ENCODE measurements around the gene LMF1.
"Not testable (repeated sequence)": the region's sequence is repeated elsewhere in the genome, so short reads cannot be mapped to it uniquely, and the experiment has no call there.

LMF1 gene

DNA sequence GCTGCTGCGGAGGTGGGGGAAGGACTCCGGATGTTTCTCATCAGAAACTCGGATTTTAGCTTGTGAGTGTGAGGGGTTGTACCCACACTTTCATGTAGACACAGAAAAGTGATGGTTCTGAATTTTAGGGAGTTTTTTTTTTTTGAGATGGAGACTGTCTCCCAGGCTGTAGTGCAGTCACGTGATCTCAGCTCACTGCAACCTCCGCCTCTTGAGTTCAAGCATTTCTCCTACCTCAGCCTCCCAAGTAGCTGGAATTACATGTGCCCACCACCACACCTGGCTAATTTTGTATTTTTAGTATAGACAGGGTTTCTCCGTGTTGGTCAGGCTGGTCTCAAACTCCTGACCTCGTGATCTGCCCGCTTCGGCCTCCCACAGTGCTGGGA, 147.9 kb downstream of the LMF1 start:
- DNase-seq = no peak

DNA sequence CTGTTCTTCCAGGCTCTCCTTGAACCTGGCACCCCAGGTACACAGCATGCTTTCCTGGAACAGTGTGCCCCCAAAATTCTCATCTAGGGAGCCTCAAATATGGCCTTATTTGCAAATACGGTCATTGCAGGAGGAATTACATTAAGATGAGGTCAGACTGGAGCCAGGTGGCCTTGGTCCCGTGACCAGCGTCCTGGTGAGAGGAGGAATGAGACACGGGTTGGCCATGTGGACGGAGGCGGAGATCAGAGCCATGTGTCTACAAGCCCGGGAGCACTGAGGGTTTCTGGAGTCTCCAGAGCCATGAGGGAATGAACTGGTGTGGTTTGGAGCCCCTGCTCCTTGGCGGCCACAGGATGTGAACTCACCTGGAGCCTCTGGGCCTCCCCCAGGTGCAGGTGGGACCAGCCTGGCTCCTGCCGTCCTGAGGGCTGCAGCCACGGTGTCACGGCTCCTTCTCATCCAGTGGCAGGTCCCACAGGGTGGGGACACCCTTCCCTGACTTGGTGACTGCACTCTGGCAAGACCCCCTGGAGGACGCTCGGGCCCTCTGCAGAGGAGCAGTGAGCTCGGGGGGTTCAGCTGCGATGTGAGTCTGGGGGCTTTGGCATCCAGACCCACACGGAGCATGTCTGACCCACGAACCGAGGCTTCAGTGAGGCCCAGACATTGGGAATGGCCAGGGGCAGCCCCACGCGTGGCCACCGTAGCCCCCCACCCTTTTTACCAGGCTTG, 148.4 kb downstream of the LMF1 start:
- DNase-seq = no peak

DNA sequence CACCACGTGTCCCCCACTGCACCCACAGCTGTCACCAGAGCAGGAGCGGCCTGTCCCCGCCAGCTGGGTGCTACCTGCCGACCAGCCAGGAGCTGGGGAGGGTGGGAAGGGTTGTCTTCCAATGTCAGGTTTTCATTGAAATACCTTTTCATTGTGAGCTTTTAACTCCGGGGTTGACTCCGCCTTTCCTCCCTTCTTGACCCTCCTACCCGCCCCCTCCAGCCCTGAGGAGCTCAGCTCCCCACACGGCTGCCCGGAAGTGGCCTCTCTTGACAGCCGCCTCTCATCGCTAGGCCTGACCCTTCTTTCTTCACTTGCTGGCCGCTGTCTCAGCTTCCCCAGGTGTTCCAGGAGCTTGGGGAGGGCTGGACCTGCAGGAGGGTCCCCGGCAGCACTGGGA, 149.0 kb downstream of the LMF1 start:
- no peak for DNase-seq

DNA sequence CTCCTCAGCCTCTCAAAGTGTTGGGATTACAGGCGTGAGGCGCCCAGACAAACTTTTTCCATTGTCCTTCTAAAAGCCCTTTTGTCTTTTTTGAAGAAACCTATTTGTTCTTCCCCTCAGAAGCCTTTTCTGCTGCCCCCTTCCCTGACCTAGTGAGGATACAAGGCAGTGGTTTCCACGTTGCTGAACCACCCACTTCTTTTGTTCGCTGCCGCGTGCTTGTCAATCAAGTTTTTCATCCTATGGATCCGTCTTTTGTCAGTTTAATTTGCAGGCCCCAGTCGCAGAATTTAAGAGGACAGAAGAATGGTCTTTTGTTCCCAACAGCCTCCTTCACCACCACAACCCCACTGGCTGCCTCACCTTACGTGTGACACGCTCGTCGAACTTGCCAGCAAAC, 150.0 kb downstream of the LMF1 start:
- DNase-seq = no peak

DNA sequence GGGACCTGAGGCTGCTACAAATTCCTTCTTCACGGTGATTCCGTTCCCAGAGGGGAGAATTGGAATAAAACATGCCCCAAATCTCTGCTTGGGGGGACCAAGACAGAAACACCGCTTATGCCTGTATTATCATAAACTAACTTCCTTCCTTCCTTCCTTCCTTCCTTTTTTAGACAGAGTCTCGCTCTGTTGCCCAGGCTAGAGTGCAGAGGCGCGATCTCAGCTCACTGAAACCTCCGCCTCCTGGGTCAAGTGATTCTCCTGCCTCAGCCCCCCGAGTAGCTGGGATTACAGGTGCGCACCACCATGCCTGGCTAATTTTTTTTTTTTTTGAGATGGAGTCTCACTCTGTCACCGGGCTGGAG, 150.8 kb downstream of the LMF1 start:
- not testable (repeated sequence) for DNase-seq

DNA sequence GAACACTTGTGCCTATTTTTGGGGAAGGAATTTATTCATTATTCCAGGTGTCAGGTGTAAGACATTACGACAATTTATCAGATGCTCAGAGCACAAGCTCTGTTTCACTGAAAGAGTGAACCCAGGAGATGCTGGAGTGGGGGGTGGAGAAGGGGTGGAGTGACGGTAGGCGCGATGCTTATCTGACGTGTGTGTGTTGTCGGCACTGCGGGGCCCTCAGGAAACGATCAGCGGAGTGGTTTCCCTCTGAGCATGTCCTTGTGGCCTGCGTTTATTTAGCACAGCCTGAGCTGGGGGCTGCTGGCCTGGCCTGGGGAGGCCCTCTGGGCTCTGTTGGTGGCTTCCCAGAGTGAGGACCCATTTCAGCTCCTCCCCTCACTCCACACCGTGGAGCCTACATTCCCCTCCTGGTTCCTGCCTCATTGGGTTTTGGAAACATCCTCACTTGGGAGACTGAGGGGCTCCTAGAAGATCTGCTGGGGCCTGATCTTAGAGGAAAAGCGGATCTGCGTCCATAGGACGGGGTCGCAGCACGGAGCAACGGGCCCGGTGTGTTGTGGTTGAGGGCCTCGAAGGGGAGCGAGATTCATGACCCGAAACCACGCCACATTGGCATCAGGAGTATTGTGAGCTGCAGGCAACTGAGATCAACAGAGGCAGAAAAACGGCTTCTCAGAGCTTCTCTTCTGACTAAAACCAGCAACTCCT, 151.3 kb downstream of the LMF1 start:
- DNase-seq = no peak

DNA sequence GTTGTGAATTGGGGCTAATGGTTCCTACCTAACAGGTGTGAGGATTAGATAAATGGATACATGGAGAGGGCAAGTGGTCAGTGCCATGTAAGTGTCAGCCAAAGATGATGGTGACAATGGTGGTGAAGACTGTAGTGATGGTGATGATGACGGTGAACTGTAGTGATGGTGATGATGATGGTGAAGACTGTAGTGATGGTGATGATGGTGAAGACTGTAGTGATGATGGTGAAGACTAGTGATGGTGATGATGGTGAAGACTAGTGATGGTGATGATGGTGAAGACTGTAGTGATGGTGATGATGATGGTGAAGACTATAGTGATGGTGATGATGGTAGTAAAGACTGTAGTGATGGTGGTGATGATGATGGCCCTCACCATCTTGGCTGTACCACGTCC, 152.2 kb downstream of the LMF1 start:
- no peak for DNase-seq

DNA sequence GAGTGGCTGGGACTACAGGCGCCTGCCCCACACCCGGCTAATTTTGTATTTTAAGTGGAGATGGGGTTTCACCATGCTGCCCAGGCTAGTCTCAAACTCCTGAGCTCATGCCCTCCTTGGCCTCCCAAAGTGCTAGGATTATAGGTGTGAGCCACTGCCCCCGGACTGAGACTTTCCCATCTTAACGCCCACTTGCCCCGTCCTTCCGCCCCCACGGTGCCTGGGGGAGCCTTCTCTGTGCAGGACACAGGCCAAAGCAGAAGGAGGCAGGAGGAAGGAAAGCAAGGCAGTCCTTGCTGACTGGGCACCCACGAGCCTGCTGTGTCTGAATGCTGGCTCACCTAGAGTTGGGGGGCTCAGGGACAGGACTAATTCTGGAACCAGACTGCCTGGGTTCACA, 152.7 kb downstream of the LMF1 start:
- no peak for DNase-seq

DNA sequence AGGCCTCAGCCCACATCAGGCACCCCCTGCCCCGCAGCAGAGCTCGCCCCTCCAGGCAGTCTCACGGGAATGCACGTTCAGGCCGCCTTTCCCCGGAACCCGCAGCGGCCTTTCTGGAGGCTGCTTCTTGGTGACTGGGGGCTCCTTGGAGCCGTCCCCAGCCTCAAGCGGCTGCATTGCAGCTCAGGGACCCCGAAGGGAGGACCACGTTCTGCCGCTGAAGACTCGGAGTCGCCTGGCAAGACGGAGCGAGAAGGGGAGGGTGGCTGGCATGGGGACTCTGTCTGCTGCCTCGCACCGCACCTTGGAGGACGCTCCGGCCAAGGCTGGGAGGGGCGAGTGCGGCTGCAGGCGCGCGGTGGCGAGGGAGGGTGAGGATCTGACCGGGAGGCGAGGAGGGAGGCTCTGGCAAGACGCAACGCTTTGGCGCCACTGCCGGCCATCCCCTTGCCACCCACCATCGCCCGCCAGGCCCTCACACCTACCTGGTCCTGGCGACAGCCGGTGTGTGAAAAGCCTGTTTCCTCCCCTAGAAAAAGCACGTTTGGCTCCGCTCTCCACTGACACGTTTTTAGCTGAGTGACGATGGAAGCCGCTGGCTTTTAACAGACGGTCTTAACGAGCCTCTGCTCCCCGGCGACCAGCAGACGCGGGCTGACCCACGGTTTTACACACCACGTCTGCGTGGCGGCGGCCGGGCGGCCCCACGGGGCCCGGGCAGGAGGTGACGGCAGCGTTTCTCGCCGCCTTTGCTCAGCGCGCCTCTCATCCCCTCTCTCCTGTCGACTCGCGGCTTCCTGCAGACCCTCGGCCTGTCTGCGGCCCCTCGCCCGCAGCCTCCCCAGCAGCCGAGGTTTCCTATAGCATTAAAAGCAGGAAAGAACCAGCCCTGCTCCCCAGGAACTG, 153.5 kb downstream of the LMF1 start:
- DNase-seq = no peak

DNA sequence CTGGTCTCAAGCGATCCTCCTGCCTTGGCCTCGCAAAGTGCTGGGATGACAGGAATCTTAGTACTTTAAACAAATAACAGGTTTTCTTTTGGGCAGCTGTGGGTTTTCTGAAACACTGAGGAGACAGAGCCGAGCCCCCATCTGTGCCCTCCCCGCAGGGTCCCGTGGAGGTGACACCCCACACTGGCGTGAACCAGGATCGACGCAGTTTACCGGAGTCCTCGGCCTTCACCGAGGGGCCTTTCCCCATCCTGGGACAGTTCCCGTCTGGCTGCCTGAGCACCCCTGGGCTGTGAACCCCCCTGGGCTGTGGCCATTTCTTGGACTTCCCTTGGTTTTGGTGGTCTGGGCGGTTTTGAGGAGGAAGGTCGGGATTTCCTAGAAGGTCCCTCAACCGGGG, 154.9 kb downstream of the LMF1 start:
- no peak for DNase-seq

DNA sequence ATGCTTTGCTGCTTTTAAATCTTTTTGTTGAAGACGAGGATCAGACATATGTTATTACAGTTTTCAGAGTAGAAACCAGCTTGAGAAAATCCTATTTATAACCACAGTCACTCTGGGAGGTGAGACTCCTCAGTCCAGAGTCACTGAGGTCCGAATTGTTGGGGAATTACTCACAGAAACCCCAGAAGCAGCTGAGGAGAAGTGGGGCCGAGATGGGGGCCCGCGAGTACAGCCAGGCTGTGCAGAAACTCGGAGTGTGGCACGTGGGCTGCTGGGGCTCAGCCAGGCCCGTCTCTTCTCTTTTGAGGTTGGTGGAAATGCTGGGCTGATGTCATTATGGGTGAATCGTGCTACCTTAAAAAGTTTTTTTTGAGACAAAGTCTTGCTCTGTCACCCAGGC, 155.8 kb downstream of the LMF1 start:
- DNase-seq = no peak

DNA sequence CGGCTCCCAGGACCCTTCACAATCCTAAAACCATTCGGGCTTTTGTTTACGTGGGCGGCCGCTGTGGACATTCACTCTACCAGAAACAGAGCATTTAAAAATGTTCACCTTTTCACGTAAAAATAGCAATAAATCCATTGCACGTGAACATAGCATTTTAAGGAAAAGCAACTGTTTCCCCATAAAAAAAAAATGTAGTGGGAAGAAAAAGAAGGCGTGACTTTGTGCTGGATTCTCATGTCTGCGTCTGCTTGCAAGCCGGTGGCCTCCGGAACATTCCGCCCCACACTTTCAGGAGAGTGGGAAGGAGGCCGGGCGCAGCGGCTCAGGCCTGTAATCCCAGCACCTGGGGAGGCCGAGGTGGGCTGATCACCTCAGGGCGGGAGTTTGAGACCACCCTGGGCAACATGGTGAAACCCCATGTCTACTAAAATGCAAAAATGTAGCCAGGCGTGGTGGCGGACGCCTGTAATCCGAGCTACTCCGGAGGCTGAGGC, 156.8 kb downstream of the LMF1 start:
- no peak for DNase-seq

DNA sequence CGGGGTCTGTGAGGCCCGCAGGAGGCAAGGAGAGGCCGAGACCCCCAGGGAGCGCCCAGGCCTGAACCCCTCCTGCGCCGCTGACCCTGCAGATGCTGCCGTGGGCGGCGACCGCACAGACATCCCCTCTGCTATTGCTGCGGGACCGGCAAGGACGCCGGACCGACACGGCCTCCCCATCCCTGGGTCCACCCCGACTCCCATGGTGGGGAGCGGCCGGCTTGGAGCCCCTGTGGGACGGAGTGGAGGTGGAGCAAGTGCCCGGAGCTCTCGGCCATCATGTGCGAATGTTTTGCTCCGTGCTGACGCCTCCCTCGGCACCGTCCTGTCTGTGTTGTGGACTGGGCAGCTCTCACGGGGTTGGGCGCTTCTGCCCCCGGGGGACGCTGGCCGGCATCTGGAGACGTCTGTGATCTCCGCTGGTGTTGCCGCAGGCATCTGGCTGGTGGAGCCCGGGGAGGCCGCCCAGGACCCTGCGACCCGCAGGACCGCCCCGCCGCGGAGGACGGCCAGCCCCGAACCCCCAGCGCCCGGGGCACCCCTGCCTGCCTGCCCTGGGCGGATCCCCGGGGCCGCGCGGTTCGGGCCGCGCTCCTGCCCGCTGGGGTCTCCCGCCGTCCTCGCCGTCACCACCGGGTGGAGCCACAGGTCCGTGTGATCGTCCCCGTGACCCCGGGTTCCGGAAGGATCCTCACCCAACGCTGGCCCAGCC, 157.4 kb downstream of the LMF1 start:
- peak; percentile 70 for DNase-seq

DNA sequence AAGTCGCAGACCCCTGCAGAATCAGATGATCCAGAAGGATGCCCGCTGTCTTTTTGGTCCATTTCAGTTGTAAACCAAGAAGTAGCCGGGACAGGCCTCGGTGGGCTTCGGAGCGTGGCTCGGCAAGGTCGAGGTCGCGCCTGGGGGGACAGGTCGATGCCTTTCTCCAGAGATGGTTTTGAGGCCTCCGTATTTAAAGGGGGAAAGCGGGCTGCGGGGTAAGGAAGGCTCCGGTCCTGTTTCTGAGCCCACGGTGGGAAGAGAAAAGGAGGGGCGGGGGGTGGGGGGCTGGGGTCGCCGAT, 162.7 kb downstream of the LMF1 start:
- DNase-seq = no peak

DNA sequence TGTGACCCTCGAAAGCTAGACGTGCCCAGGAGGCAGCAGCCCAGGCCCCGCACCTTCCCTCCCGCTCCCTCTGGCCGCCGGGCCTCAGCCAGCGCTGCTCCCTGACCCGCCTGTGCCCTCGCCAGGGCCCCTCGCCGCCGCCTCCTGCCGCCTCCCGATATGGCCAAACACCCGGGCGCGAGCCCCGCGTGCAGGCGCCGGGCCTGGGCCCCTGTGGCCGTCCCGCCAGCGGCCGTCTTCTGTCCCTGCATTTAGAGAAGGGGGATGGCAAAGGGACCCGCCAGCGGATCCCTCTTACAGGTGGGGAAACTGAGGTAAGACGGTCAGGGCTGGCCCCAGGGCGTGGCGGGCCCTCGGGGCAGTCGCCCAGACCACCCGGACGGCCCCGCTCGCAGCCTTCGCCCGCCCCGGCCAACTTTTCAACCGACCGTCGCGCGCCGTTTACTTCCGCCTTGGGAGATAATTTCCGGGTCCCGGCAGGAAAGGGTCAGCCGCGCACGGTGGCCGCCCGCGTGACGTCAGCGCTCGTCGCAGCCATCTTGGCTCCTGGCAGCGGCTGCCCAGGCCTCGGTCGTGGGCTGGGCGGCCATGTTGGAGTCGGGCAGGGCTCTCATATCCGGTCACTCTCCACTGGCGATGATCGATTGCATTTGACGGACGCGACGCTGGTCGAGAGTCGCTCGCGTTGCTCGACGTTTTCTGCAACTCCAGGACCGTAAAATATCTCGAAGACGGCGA, 163.3 kb downstream of the LMF1 start:
- peak; percentile 95 for DNase-seq

DNA sequence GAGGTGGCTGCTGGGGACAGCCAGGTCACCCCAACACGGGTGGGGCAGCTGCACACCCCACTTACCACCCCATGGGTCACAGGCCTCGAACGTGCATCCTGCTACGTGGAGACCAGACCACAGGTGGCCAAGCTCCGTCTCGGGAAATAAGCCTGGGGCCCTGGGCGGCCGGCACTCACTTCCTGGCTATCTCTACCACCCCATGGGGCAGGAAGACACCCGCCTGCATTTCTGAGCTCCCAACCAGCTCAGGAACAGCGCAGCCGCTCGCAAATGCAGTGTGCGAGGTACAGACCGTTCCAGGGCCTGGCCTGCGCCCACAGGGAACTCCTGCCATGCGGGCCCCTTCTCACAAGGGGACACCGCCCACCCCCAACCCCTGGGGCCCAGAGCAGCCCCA, 165.3 kb downstream of the LMF1 start:
- DNase-seq = no peak

DNA sequence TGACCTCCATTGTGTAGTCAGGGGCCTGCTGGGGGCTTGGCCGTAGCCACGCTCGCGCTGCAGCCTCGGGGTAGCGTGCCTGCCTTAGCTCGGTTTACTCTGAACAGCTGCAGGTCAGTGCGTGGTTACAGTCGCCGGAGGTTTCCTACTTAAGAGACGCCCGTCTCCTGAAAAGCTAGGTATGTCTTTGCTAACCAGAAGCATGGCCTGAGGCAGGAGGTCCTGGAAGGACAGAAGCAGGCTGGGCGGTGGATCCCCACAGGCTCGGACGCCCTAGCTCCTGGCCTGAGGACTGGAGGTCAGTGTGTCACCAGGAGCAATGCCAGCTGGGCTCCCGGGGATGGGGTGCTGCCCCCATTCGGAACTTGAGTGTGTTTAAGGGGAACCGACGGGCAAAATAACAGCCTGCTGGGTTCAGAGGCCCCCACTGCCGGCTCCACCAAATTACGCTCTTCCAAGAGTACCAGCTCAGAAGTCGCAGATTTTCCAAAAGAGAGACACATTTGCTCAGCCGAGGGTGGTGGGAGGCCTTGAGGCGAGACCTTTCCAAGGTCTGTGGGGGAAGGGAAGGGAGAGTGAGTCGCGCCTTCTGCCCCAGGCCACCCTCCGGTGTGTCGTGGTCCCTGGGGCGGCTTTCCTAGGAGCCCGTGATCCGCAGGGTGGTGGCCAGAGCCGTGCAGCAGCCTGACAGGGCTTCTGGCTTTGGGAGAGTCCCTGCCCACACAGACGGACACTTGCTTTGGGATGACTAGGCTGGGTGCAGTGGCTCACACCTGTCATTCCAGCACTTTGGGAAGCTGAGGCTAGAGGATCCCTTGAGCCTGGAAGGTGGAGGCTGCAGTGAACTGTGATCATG, 166.4 kb downstream of the LMF1 start:
- DNase-seq = no peak

DNA sequence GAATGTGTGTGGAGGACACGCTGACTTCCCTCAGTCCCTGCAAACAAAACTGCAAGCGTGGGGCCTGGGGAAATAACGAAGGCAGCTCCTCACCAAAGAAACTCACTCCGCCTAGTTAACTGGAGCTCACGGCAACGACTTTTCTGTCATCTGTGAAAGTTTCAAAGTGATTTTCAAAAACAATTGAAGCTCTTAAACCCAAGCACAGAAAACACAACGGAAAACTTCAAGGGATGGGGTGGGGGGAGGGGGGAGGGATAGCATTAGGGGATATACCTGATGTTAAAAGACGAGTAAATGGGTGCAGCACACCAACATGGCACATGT, 167.1 kb downstream of the LMF1 start:
- DNase-seq = no peak
